GM13976 (cell line): Measurements from ENCODE around the gene STK17A.
"Not testable (repeated sequence)": the region's sequence is repeated elsewhere in the genome, so short reads cannot be mapped to it uniquely, and the experiment has no call there.

ENCODE experiments used
- DNase-seq: peaks from one replicate; pipeline ENCODE4 v3.0.0; 2012; ENCODE audit warnings: low spot score
- CTCF ChIP-seq: IDR thresholded peaks from 2 replicates; pipeline ENCODE4 v1.5.1; 2012; ENCODE audit warnings: borderline replicate concordance, mild to moderate bottlenecking; ENCODE audit not compliant: insufficient read depth; ENCODE audit errors: extremely low read depth, missing control alignments, control extremely low read depth
- in situ Hi-C: fragments of 300-500 bp; cut with MboI; formaldehyde crosslinking; loops from one replicate; pipeline ENCODE4 v1.12.0; 2022; ENCODE audit warnings: low sequenced_read_pairs, mixed read lengths, inconsistent platforms; ENCODE audit not compliant: unreplicated experiment

The STK17A gene

GRCh38 chr7:43592326-43592725 is 9.4 kb downstream of the STK17A start:
- no peak for TF ChIP-seq CTCF
- in situ Hi-C loops: no loop called here
- DNase-seq: no peak

GRCh38 chr7:43593010-43593409 is 10.1 kb downstream of the STK17A start:
- in situ Hi-C loops: no loop called here
- no peak for TF ChIP-seq CTCF
- DNase-seq: no peak

GRCh38 chr7:43594020-43594419 is 11.1 kb downstream of the STK17A start:
- in situ Hi-C loops: no loop called here
- no peak for DNase-seq
- TF ChIP-seq CTCF: no peak

- DNase-seq, in situ Hi-C loops: not testable (repeated sequence)
These were observed 13.5 kb downstream of the STK17A start for GRCh38 chr7:43596426-43596825.

GRCh38 chr7:43600056-43600455 is 17.1 kb downstream of the STK17A start:
- no peak for TF ChIP-seq CTCF
- in situ Hi-C loops: no loop called here

GRCh38 chr7:43602256-43602655 is 19.3 kb downstream of the STK17A start:
- TF ChIP-seq CTCF: no peak
- DNase-seq: no peak
- in situ Hi-C loops: no loop called here

More at GRCh38 chr7:43600056-43600455, 17.1 kb downstream of the STK17A start:
- no peak for DNase-seq

- DNase-seq: no peak
- TF ChIP-seq CTCF: no peak
- in situ Hi-C loops: no loop called here
These were observed 21.3 kb downstream of the STK17A start for GRCh38 chr7:43604251-43604650.

GRCh38 chr7:43609097-43609496 is 26.2 kb downstream of the STK17A start:
- TF ChIP-seq CTCF: no peak
- in situ Hi-C loops: no loop called here
- no peak for DNase-seq
